ENCODE results near the gene GBP2.

- TF ChIP-seq CTCF (IDR thresholded peaks at IDR 0.05) (no peak), POLR2A (IDR thresholded peaks at IDR 0.05) (no peak)
These were observed 48.6 kb upstream of the GBP2 start for GRCh38 chr1:89174491-89174890.
